ENCODE results near the gene FOXP1. TPM values are rescaled to one million over a fixed set of nuclear protein-coding genes. Genes with fewer than 3 reads are reported as not detected.

FOXP1 gene
- total and polyA plus RNA-seq, 2 of the 13 experiments (the other 11 are each of a cell fraction or from before 2014, with no cell fraction given) = 40.4 to 59.0 TPM

- TF ChIP-seq HOXA5 (CRISPR knock-in tag; IDR thresholded peaks at IDR 0.05) = no peak
- no peak for TF ChIP-seq NR1H2 (CRISPR knock-in tag; IDR thresholded peaks at IDR 0.05; ENCODE audit: borderline replicate concordance, low read depth)
- peak; percentile 68 for TF ChIP-seq SAP130 (CRISPR knock-in tag; IDR thresholded peaks at IDR 0.05; ENCODE audit: low read depth)
- no peak for TF ChIP-seq ZSCAN20 (CRISPR knock-in tag; IDR thresholded peaks at IDR 0.05; ENCODE audit: borderline replicate concordance)
- peak; percentile 23 for TF ChIP-seq POGK (CRISPR knock-in tag; conservative IDR thresholded peaks at IDR 0.05)
- no peak for TF ChIP-seq KDM5A (IDR thresholded peaks at IDR 0.05; ENCODE audit: borderline replicate concordance, low read length)
- TF ChIP-seq KLF13 (CRISPR knock-in tag; IDR thresholded peaks at IDR 0.05) = no peak
- 0 out of 2 replicates have a peak, but pooled peaks have one; percentile 26 for TF ChIP-seq SP5 (CRISPR knock-in tag; IDR thresholded peaks at IDR 0.05; ENCODE audit: borderline replicate concordance, low read depth)
- no peak for TF ChIP-seq CEBPB (IDR thresholded peaks at IDR 0.05; ENCODE audit: borderline replicate concordance, low read depth, low read length)
- TF ChIP-seq PAX8 (CRISPR knock-in tag; IDR thresholded peaks at IDR 0.05; ENCODE audit: borderline replicate concordance) = no peak
- TF ChIP-seq ZNF737 (CRISPR knock-in tag; IDR thresholded peaks at IDR 0.05; ENCODE audit: borderline replicate concordance) = no peak
- TF ChIP-seq ZFP90 (CRISPR knock-in tag; IDR thresholded peaks at IDR 0.05; ENCODE audit: borderline replicate concordance) = peak; percentile 26; the same call in 1 of the 2 replicates
- no peak for TF ChIP-seq GABPA (IDR thresholded peaks at IDR 0.05; ENCODE audit: low read depth, low read length)
- no peak for TF ChIP-seq GABPA (CRISPR knock-in tag; IDR thresholded peaks at IDR 0.05; ENCODE audit: low read depth)
- TF ChIP-seq ZNF609 (CRISPR knock-in tag; IDR thresholded peaks at IDR 0.05; ENCODE audit: borderline replicate concordance) = no peak
- no peak for TF ChIP-seq PRMT3 (CRISPR knock-in tag; IDR thresholded peaks at IDR 0.05; ENCODE audit: borderline replicate concordance, low read depth)
- TF ChIP-seq FOXK1 (CRISPR knock-in tag; IDR thresholded peaks at IDR 0.05; ENCODE audit: borderline replicate concordance, low read depth) = 0 out of 2 replicates have a peak, but pooled peaks have one; percentile 24
- TF ChIP-seq ZNF362 (CRISPR knock-in tag; IDR thresholded peaks at IDR 0.05; ENCODE audit: borderline replicate concordance) = peak; percentile 22; the same call in 1 of the 2 replicates
- no peak for TF ChIP-seq ZNF850 (CRISPR knock-in tag; conservative IDR thresholded peaks at IDR 0.05)
- TF ChIP-seq ZNF790 (CRISPR knock-in tag; IDR thresholded peaks at IDR 0.05; ENCODE audit: borderline replicate concordance) = no peak
- peak; percentile 20; the same call in 1 of the 2 replicates for TF ChIP-seq NR2C2 (CRISPR knock-in tag; IDR thresholded peaks at IDR 0.05; ENCODE audit: borderline replicate concordance)
- no peak for TF ChIP-seq ZBTB21 (CRISPR knock-in tag; IDR thresholded peaks at IDR 0.05)
- no peak for TF ChIP-seq ZNF547 (CRISPR knock-in tag; IDR thresholded peaks at IDR 0.05)
Observed at GRCh38 chr3:71582036-71582611, 1.4 kb downstream of the FOXP1 start (continued).
